GM19240 (cell line): Measurements from ENCODE around the gene CPAMD8.
A peak's percentile ranks its signal among the peaks of the same experiment; 100 is the strongest.

Experiments
- DNase-seq: peaks from one replicate; pipeline ENCODE4 v3.0.0; 2011; ENCODE audit warnings: low spot score; ENCODE audit not compliant: insufficient read length

CPAMD8 gene

GRCh38 chr19:17026706-17027534 is at the start of gene CPAMD8:
Gene CPAMD8 (minus strand): TSS chr19:17026810. CDS start chr19:17026642, 168 bp downstream.
- no peak for DNase-seq

GRCh38 chr19:17075864-17076542 is 49.4 kb upstream of the CPAMD8 start:
- no peak for DNase-seq

- DNase-seq, result peak; percentile 85
Observed at GRCh38 chr19:17075035-17075863, 48.6 kb upstream of the CPAMD8 start, which contains the start of the genes HAUS8 and MYO9B. Gene HAUS8 (minus strand): TSS chr19:17075452. CDS start chr19:17075422, 30 bp downstream. Gene MYO9B (plus strand): TSS chr19:17075777. CDS start chr19:17101718, 25,941 bp downstream.

GRCh38 chr19:17074634-17075034 is 48.0 kb upstream of the CPAMD8 start:
- no peak for DNase-seq

GRCh38 chr19:17073869-17074633 is 47.4 kb upstream of the CPAMD8 start:
- DNase-seq, result peak; percentile 33

GRCh38 chr19:17070912-17071311 is 44.3 kb upstream of the CPAMD8 start:
- no peak for DNase-seq

GRCh38 chr19:17070421-17070820 is 43.8 kb upstream of the CPAMD8 start:
- no peak for DNase-seq

- DNase-seq, result no peak
Observed at GRCh38 chr19:17069193-17069592, 42.6 kb upstream of the CPAMD8 start.

- DNase-seq, result no peak
Observed at GRCh38 chr19:17063428-17063827, 36.8 kb upstream of the CPAMD8 start.

GRCh38 chr19:17061691-17062090 is 35.1 kb upstream of the CPAMD8 start:
- no peak for DNase-seq

- no peak for DNase-seq
Observed at GRCh38 chr19:17061205-17061604, 34.6 kb upstream of the CPAMD8 start.

GRCh38 chr19:17060802-17061201 is 34.2 kb upstream of the CPAMD8 start:
- DNase-seq, result no peak

GRCh38 chr19:17058236-17058635 is 31.6 kb upstream of the CPAMD8 start:
- no peak for DNase-seq

GRCh38 chr19:17055636-17056035 is 29.0 kb upstream of the CPAMD8 start:
- no peak for DNase-seq

- no peak for DNase-seq
Observed at GRCh38 chr19:17054746-17055145, 28.1 kb upstream of the CPAMD8 start.

- DNase-seq, result no peak
Observed at GRCh38 chr19:17052439-17052838, 25.8 kb upstream of the CPAMD8 start.

- no peak for DNase-seq
Observed at GRCh38 chr19:17049711-17050280, 23.2 kb upstream of the CPAMD8 start.

- no peak for DNase-seq
Observed at GRCh38 chr19:17048885-17049453, 22.4 kb upstream of the CPAMD8 start.

- no peak for DNase-seq
Observed at GRCh38 chr19:17045907-17046502, 19.4 kb upstream of the CPAMD8 start.

GRCh38 chr19:17043744-17044143 is 17.1 kb upstream of the CPAMD8 start:
- no peak for DNase-seq
